NOMO-1 treated with dmso at 0.1 percent for 144 hours (cell line): ENCODE measurements around the gene PDIA4.
"Not testable (repeated sequence)": the region's sequence is repeated elsewhere in the genome, so short reads cannot be mapped to it uniquely, and the experiment has no call there.

Experiments
- DNase-seq: peaks from one replicate; lab custom pipeline; 2025; ENCODE audit not compliant: unreplicated experiment; lab: John Stamatoyannopoulos, UW

Gene PDIA4

GRCh38 chr7:149003560-149004305 lies 24.6 kb downstream of the PDIA4 start:
- no peak for DNase-seq

GRCh38 chr7:149003018-149003417 lies 25.3 kb downstream of the PDIA4 start:
- no peak for DNase-seq

- DNase-seq, result no peak
These were observed 25.7 kb downstream of the PDIA4 start for GRCh38 chr7:149002604-149003003.

- no peak for DNase-seq
These were observed 26.8 kb downstream of the PDIA4 start for GRCh38 chr7:149001427-149002068.

GRCh38 chr7:149000961-149001360 lies 27.3 kb downstream of the PDIA4 start:
- no peak for DNase-seq

GRCh38 chr7:148999192-148999591 lies 29.1 kb downstream of the PDIA4 start:
- DNase-seq, result no peak

- DNase-seq, result no peak
These were observed 30.8 kb downstream of the PDIA4 start for GRCh38 chr7:148997497-148997896.

GRCh38 chr7:148994576-148994975 lies 33.7 kb downstream of the PDIA4 start:
- no peak for DNase-seq

- DNase-seq, result no peak
These were observed 35.1 kb downstream of the PDIA4 start for GRCh38 chr7:148993193-148993592.

- no peak for DNase-seq
These were observed 36.8 kb downstream of the PDIA4 start for GRCh38 chr7:148991536-148991935.

- DNase-seq, result no peak
These were observed 40.4 kb downstream of the PDIA4 start for GRCh38 chr7:148987751-148988512.

- peak; percentile 7 for DNase-seq
These were observed 41.1 kb downstream of the PDIA4 start for GRCh38 chr7:148987010-148987750.

- DNase-seq, result no peak
These were observed 41.6 kb downstream of the PDIA4 start for GRCh38 chr7:148986742-148987009.

- DNase-seq, result peak; percentile 11
These were observed 44.8 kb downstream of the PDIA4 start for GRCh38 chr7:148983200-148984146.

GRCh38 chr7:148982654-148983199 lies 45.6 kb downstream of the PDIA4 start:
- DNase-seq, result no peak

- DNase-seq, result no peak
These were observed 48.5 kb downstream of the PDIA4 start for GRCh38 chr7:148979827-148980226.

GRCh38 chr7:148979072-148979471 lies 49.2 kb downstream of the PDIA4 start:
- DNase-seq, result not testable (repeated sequence)

GRCh38 chr7:148978091-148978490 lies 50.2 kb downstream of the PDIA4 start:
- DNase-seq, result no peak

GRCh38 chr7:148975896-148976295 lies 52.4 kb downstream of the PDIA4 start:
- DNase-seq, result no peak

- no peak for DNase-seq
These were observed 55.0 kb downstream of the PDIA4 start for GRCh38 chr7:148973256-148973655.
